ENCODE measurements around the gene ABR. TPM values are rescaled to one million over a fixed set of nuclear protein-coding genes. Genes with fewer than 3 reads are reported as not detected.
A peak's percentile ranks its signal among the peaks of the same experiment; 100 is the strongest.

Gene ABR
- total and polyA plus RNA-seq, 8 donors: 59.0 to 187 (median 80.5) TPM

DNA sequence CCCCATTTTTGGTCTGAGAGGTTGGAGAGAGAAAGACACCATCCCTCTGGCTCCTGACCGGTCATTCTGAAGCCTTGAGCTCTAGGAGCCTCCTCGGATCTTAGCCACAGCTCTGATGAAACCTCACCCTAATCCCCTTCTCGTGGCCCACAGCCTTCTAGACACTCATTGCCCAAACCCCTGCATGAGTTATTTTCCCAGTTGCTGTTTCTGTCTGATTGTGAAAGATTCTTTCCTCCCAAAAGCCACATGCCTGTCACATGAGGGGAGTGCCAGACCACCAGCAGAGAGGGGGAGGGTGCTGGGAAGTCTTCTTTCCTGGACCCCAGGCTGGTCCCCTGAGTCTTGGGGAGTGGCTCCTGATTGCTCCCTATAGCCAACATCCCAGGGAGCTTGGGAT, 17.6 kb upstream of the ABR start:
- TF ChIP-seq, protein P1, sequence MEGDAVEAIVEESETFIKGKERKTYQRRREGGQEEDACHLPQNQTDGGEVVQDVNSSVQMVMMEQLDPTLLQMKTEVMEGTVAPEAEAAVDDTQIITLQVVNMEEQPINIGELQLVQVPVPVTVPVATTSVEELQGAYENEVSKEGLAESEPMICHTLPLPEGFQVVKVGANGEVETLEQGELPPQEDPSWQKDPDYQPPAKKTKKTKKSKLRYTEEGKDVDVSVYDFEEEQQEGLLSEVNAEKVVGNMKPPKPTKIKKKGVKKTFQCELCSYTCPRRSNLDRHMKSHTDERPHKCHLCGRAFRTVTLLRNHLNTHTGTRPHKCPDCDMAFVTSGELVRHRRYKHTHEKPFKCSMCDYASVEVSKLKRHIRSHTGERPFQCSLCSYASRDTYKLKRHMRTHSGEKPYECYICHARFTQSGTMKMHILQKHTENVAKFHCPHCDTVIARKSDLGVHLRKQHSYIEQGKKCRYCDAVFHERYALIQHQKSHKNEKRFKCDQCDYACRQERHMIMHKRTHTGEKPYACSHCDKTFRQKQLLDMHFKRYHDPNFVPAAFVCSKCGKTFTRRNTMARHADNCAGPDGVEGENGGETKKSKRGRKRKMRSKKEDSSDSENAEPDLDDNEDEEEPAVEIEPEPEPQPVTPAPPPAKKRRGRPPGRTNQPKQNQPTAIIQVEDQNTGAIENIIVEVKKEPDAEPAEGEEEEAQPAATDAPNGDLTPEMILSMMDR (IDR thresholded peaks at IDR 0.05): no peak
- Histone ChIP-seq H3K4me3 (no peak overlapping the region), H3K4me1 (peaks cover 15 to 77% of the 10 kb centered on the region in 2 donors), H3K36me3 (no peaks in the 10 kb centered on the region), H3K9me3 (no peaks in the 10 kb centered on the region), H3K27me3 (no peaks in the 10 kb centered on the region), H3K27ac (peak overlapping the region; percentile 85 to 87)
- ATAC-seq: peak; percentile 62
- intact Hi-C loops (cut with DNase I): no loop called here
- DNase-seq: peak in 2 of 4 donors; percentile 27 to 66

DNA sequence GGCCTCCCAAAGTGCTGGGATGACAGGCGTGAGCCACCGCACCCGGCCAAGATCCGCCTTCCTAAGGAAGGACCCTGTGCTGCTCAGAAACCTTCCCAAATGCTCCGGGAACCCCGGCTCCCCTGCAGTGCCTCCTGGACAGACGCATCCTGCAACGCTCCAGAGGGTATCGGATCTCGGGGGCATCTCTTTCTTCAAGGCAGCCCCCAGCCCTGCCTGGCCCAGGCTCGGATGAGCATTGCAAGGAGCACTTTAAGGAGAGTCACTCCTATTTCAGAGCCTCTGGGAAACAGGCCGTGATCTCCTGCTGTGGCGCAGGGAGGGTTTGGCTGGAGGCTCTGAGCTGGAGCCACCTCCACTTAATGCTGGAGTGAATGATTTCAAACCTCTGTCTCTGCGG, 17.2 kb upstream of the ABR start:
- Histone ChIP-seq H3K27ac (peak overlapping the region; percentile 85 to 87), H3K4me1 (peaks cover 15 to 77% of the 10 kb centered on the region in 2 donors), H3K27me3 (no peaks in the 10 kb centered on the region), H3K9me3 (no peaks in the 10 kb centered on the region), H3K36me3 (no peaks in the 10 kb centered on the region), H3K4me3 (no peak overlapping the region)
- ATAC-seq: no peak
- peak in 1 of 4 donors; percentile 56 for DNase-seq
- intact Hi-C loops (cut with DNase I): no loop called here
- TF ChIP-seq, protein P1 (IDR thresholded peaks at IDR 0.05): no peak

DNA sequence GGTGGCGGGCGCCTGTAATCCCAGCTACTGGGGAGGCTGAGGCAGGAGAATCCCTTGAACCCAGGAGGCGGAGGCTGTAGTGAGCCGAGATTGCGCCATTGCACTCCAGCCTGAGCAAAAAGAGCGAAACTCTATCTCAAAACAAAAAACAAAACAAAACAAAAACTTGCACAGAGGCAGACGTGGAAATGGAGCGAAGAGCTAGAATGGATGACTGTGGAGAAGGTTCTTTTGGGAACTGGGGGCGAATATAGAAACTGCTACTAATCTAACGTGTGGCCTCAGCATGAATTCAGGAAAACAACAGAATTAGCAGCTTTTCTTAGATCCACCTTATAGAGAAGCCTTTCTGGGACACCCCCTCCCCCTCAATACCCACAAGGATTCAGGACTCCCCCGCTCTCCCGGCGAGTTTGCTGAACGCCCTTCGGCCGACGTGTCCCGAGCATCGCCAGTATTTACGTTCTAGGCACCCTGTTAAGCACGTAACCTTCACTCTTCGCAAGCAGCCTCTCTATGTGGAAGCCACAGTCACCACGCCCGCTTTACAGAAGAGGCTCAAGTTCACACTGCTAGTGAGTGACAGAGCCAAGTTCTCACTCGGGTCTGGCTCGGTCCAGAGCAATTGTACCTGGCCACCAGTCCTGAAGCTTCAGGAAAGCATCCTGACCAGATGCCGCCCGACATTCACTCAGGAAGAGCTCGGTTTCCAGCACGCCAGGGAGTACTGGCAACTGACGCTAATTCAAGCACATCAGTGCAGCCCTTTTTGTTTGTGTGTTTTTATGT, 13.3 kb upstream of the ABR start:
- DNase-seq (peak in 1 of 4 donors; percentile 40), ATAC-seq (no peak)
- Histone ChIP-seq H3K4me3 (no peak overlapping the region), H3K9me3 (no peaks in the 10 kb centered on the region), H3K4me1 (peaks cover 23 to 69% of the 10 kb centered on the region in 2 donors), H3K27ac (no peak overlapping the region), H3K36me3 (no peaks in the 10 kb centered on the region), H3K27me3 (no peaks in the 10 kb centered on the region)
- TF ChIP-seq, protein P1 (IDR thresholded peaks at IDR 0.05): no peak
- intact Hi-C loops (cut with DNase I): no loop called here

DNA sequence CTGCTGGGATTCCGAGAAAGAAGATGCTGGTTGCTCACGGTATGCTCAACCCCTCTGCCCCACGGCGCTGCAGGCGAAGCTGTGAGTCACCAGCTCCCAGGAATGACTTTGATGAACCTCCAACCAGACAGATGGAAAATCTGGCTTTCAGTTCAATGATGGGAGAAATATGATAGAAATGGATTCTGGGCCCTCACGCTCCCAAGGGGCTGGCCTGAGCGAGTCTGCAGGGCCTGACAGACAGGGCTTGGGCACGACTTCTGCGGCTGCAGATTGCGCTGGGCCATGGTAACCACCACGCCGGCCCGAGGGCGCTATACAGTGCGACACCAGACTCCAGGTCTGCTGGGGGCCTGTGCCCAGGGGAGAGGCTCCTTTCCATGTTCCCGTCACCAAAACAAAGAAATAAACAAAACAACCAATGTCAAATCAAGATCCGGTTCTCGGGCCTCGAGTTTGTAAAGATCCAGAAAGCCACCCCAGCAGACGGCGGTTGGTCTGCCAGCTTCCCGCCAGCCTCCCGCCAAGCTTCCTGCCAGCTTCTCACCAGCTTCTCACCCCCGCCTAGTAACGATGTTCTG, 11.1 kb upstream of the ABR start:
- no peaks in the 10 kb centered on the region for H3K27me3 ChIP-seq
- intact Hi-C loops (cut with DNase I): no loop called here
- no peak overlapping the region for H3K27ac ChIP-seq
- no peaks in the 10 kb centered on the region for H3K9me3 ChIP-seq
- ATAC-seq: no peak
- TF ChIP-seq, protein P1 (IDR thresholded peaks at IDR 0.05): no peak
- DNase-seq: peak in 1 of 4 donors; percentile 71
- no peak overlapping the region for H3K4me3 ChIP-seq
- H3K4me1 ChIP-seq: peaks cover 22 to 73% of the 10 kb centered on the region in 2 donors
- no peaks in the 10 kb centered on the region for H3K36me3 ChIP-seq

DNA sequence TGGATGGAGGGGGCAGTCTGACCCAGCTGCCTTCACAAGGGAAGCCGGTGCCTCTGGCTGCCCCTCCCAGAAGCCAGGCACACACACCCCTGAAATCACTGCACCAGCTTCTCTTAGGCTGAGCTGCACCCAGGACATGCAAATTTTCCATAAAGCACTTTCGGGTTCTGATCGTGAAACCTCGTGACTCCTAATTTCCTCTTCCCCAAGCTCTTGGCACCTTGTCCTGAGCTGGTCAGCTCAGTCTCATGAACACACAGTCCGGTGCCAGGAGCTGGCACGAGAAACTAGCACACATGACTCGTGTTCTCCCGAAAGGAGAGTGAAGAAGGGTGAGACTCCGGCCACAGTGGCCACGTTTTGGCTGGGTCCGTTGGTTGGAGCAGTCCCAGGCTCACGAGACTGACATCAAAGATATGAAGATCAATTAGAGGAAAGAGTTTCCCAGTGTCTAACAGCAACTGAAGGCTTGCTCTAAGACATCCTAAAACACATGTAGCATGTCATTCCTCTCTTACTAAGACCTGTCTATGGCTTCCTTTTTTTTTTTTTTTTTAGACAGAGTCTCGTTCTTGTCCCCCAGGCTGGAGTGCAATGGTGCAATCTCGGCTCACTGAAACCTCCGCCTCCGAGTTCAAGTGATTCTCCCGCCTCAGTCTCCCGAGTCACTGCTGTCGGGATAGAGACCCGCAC, 9.2 kb upstream of the ABR start:
- H3K4me1 ChIP-seq: peaks cover 22 to 71% of the 10 kb centered on the region in 2 donors
- peak; percentile 67 to 88 (median 77) for DNase-seq
- no peak overlapping the region for H3K4me3 ChIP-seq
- H3K27ac ChIP-seq: peak overlapping the region; percentile 67 to 73
- intact Hi-C loops (cut with DNase I): loop anchor here in 1 of 2 donors (5.0 kb wide), 1 partner anchor 67 kb away; no protein-coding TSS in a partner anchor
- no peaks in the 10 kb centered on the region for H3K9me3 ChIP-seq
- TF ChIP-seq, protein P1 (IDR thresholded peaks at IDR 0.05): no peak
- peak; percentile 68 for ATAC-seq
- H3K27me3 ChIP-seq: no peaks in the 10 kb centered on the region
- H3K36me3 ChIP-seq: no peaks in the 10 kb centered on the region
